OCI-LY7 (cell line): Measurements from ENCODE around the gene ELMO1. TPM values are rescaled to one million over a fixed set of nuclear protein-coding genes. Genes with fewer than 3 reads are reported as not detected.

Experiments used
- BruUV-seq: library from RNA; stranded (reverse); fragments of 400-500 nt; replicated peaks from 2 replicates; lab custom pipeline; 2021; lab: Mats Ljungman, UMichigan
- CTCF ChIA-PET: fragments of 300-600 bp; sonication (Branson Sonifier 250); formaldehyde crosslinking; loops from one replicate; lab custom pipeline; 2022; ENCODE audit warnings: antibody characterized with exemption; ENCODE audit not compliant: unreplicated experiment; lab: Charles Lee
- POLR2A ChIA-PET: fragments of 300-600 bp; sonication (Branson Sonifier 250); formaldehyde crosslinking; loops from one replicate; lab custom pipeline; 2022; ENCODE audit warnings: antibody characterized with exemption; lab: Charles Lee
- DNase-seq: peaks from one replicate; pipeline ENCODE4 v3.0.0-alpha.2; 2015; ENCODE audit warnings: low spot score
- H2AFZ ChIP-seq: fragments of 200-600 bp; sonication (generic), shearing (Covaris generic); 2 replicates; pipeline ENCODE4 v1.6.1; 2014; ENCODE audit warnings: mild to moderate bottlenecking, antibody characterized with exemption, low read length, moderate library complexity
- H3K27ac ChIP-seq: fragments of 200-600 bp; sonication (generic); 2 replicates; pipeline ENCODE4 v1.5.1; 2014; ENCODE audit warnings: mixed run types, low read depth, mild to moderate bottlenecking, moderate library complexity, low read length, inconsistent platforms; ENCODE audit not compliant: poor library complexity, severe bottlenecking
- H3K36me3 ChIP-seq: fragments of 200-600 bp; sonication (generic); 2 replicates; pipeline ENCODE4 v1.6.1; 2014; ENCODE audit warnings: mild to moderate bottlenecking, antibody characterized with exemption, low read length, moderate library complexity, mixed read lengths; ENCODE audit not compliant: insufficient read depth
- H3K4me1 ChIP-seq: fragments of 200-600 bp; sonication (generic); 2 replicates; pipeline ENCODE4 v1.5.1; 2014; ENCODE audit warnings: mild to moderate bottlenecking, low read length; ENCODE audit not compliant: insufficient read depth, poor library complexity, severe bottlenecking
- H3K4me2 ChIP-seq: fragments of 200-600 bp; sonication (generic); 2 replicates; pipeline ENCODE4 v1.6.1; 2014; ENCODE audit warnings: mild to moderate bottlenecking, low read length
- H3K4me3 ChIP-seq: fragments of 200-600 bp; sonication (generic); 2 replicates; pipeline ENCODE4 v1.5.1; 2014; ENCODE audit warnings: mild to moderate bottlenecking, low read depth, low read length; ENCODE audit not compliant: poor library complexity, severe bottlenecking
- H3K79me2 ChIP-seq: fragments of 200-600 bp; sonication (generic); 2 replicates; pipeline ENCODE4 v1.6.1; 2016; ENCODE audit warnings: low read depth, mild to moderate bottlenecking, low read length, moderate library complexity, mixed read lengths; ENCODE audit not compliant: insufficient read depth
- H3K9me2 ChIP-seq: fragments of 200-600 bp; sonication (generic); 2 replicates; pipeline ENCODE4 v1.6.1; 2016; ENCODE audit warnings: mild to moderate bottlenecking, low read length, mixed read lengths; ENCODE audit not compliant: insufficient read depth
- H3K9me3 ChIP-seq: fragments of 200-600 bp; sonication (generic); 2 replicates; pipeline ENCODE4 v1.6.1; 2014; ENCODE audit warnings: mild to moderate bottlenecking, mixed run types, low read length, mixed read lengths
- H4K20me1 ChIP-seq: fragments of 200-600 bp; sonication (generic); 2 replicates; pipeline ENCODE4 v1.6.1; 2014; ENCODE audit warnings: mild to moderate bottlenecking, antibody characterized with exemption, low read length, moderate library complexity, mixed read lengths; ENCODE audit not compliant: insufficient read depth
- CTCF ChIP-seq: fragments of 200-600 bp; sonication (generic); conservative IDR thresholded peaks from 2 replicates; pipeline ENCODE4 v1.5.1; 2014; ENCODE audit warnings: mild to moderate bottlenecking, antibody characterized with exemption, low read length, moderate library complexity, mixed read lengths
- EZH2phosphoT487 ChIP-seq: fragments of 200-600 bp; sonication (generic); IDR thresholded peaks from 2 replicates; pipeline ENCODE4 v1.6.1; 2018; ENCODE audit warnings: low read depth, borderline replicate concordance, mild to moderate bottlenecking, mixed run types, antibody characterized with exemption, low read length, moderate library complexity, mixed read lengths
- intact Hi-C: fragments of 100-400 bp; cut with micrococcal nuclease; formaldehyde crosslinking; loops from one replicate; pipeline ENCODE4 v1.10.0; 2022; ENCODE audit not compliant: unreplicated experiment
- total RNA-seq, 2 experiments: library from RNA; depleted of rRNA in 1 of 2; stranded (reverse); fragments of >200 nt in 1 of 2; shearing (Covaris generic) in 1 of 2; gene quantifications; 2 replicates each; pipeline ENCODE4 v1.2.3, GENCODE V29; 2014 to 2022

Gene ELMO1
- total RNA-seq, 2 experiments from 2014 or later, result 101 to 103 TPM

GRCh38 chr7:37039131-37039749, 409.4 kb downstream of the ELMO1 start:
- H3K27ac ChIP-seq, result no peak overlapping the region
- H2AFZ ChIP-seq, result no peak overlapping the region
- no peaks in the 10 kb centered on the region for H3K9me3 ChIP-seq
- no peaks in the 10 kb centered on the region for H4K20me1 ChIP-seq
- POLR2A ChIA-PET, result interaction anchor here (0.6 kb wide), 1 partner anchor 23 kb away, joined by 3 read pairs; no protein-coding TSS in a partner anchor
- no peaks in the 10 kb centered on the region for H3K4me1 ChIP-seq
- intact Hi-C loops, result no loop called here
- DNase-seq, result no peak
- no peak for TF ChIP-seq CTCF
- TF ChIP-seq EZH2phosphoT487, result no peak
- no peaks in the 10 kb centered on the region for H3K79me2 ChIP-seq
- H3K4me2 ChIP-seq, result no peak overlapping the region
- CTCF ChIA-PET, result no interaction called here
- no peaks in the 10 kb centered on the region for H3K36me3 ChIP-seq
- BruUV-seq, result no TSS peak
- H3K4me3 ChIP-seq, result no peak overlapping the region
- H3K9me2 ChIP-seq, result no peaks in the 10 kb centered on the region

GRCh38 chr7:37038706-37039105, 410.0 kb downstream of the ELMO1 start:
- Histone ChIP-seq H3K36me3 (0 out of 2 replicates have a peak, but pooled peaks cover under 1% of the 10 kb centered on the region), H3K4me1 (no peaks in the 10 kb centered on the region), H3K9me3 (no peaks in the 10 kb centered on the region), H3K4me3 (no peak overlapping the region), H3K4me2 (no peak overlapping the region), H3K79me2 (no peaks in the 10 kb centered on the region), H4K20me1 (no peaks in the 10 kb centered on the region), H3K27ac (no peak overlapping the region), H2AFZ (no peak overlapping the region), H3K9me2 (no peaks in the 10 kb centered on the region)
- TF ChIP-seq EZH2phosphoT487 (no peak), CTCF (no peak)
- intact Hi-C loops, result no loop called here
- no TSS peak for BruUV-seq
- CTCF ChIA-PET, result no interaction called here
- DNase-seq, result no peak
- POLR2A ChIA-PET, result no interaction called here

GRCh38 chr7:37037286-37037685, 411.4 kb downstream of the ELMO1 start:
- POLR2A ChIA-PET, result no interaction called here
- no peak overlapping the region for H3K4me3 ChIP-seq
- BruUV-seq, result no TSS peak

More at GRCh38 chr7:37037286-37037685, 411.4 kb downstream of the ELMO1 start:
- Histone ChIP-seq H4K20me1 (no peaks in the 10 kb centered on the region), H3K9me2 (no peaks in the 10 kb centered on the region), H3K4me2 (no peak overlapping the region), H3K27ac (no peak overlapping the region), H3K9me3 (no peaks in the 10 kb centered on the region), H2AFZ (no peak overlapping the region), H3K79me2 (no peaks in the 10 kb centered on the region), H3K36me3 (peaks cover 14% of the 10 kb centered on the region; the same call in 1 of the 2 replicates), H3K4me1 (no peaks in the 10 kb centered on the region)
- CTCF ChIA-PET, result no interaction called here
- TF ChIP-seq EZH2phosphoT487, result no peak
- TF ChIP-seq CTCF, result no peak
- intact Hi-C loops, result no loop called here
- DNase-seq, result no peak
